Measurements from ENCODE around the gene TBC1D22A. TPM values are rescaled to one million over a fixed set of nuclear protein-coding genes. Genes with fewer than 3 reads are reported as not detected.

The TBC1D22A gene
- total and polyA plus RNA-seq, 2 experiments from 2014 or later: 9.6 to 13.3 TPM

GRCh38 chr22:46828323-46828900 lies 66.0 kb downstream of the TBC1D22A start (continued):
- TF ChIP-seq ZNF114 (CRISPR knock-in tag; IDR thresholded peaks at IDR 0.05) (no peak), NANOG (IDR thresholded peaks at IDR 0.05; ENCODE audit: borderline replicate concordance) (no peak), EZH2 (IDR thresholded peaks at IDR 0.05; ENCODE audit: low read depth, unreplicated experiment) (no peak)
- TF ChIP-seq, protein P1, sequence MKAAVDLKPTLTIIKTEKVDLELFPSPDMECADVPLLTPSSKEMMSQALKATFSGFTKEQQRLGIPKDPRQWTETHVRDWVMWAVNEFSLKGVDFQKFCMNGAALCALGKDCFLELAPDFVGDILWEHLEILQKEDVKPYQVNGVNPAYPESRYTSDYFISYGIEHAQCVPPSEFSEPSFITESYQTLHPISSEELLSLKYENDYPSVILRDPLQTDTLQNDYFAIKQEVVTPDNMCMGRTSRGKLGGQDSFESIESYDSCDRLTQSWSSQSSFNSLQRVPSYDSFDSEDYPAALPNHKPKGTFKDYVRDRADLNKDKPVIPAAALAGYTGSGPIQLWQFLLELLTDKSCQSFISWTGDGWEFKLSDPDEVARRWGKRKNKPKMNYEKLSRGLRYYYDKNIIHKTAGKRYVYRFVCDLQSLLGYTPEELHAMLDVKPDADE (IDR thresholded peaks at IDR 0.05): no peak

- peaks cover 24% of the 10 kb centered on the region for H3K36me3 Mint-ChIP-seq (ENCODE audit: low read depth)
- DNase-seq (ENCODE audit: low spot score) (no peak), ATAC-seq (no peak)
- Histone ChIP-seq H2AFZ (no peak overlapping the region), H3K27me3 (ENCODE audit: insufficient read depth) (no peaks in the 10 kb centered on the region), H3K36me3 (ENCODE audit: insufficient read depth) (no peaks in the 10 kb centered on the region), H4K20me1 (replicated peaks; ENCODE audit: insufficient read depth) (peaks cover 9% of the 10 kb centered on the region), H3K27ac (ENCODE audit: low read depth) (no peak overlapping the region), H3K79me2 (replicated peaks; ENCODE audit: insufficient read depth) (peaks cover 8% of the 10 kb centered on the region), H3K4me3 (no peak overlapping the region), H3K9me2 (ENCODE audit: insufficient read depth) (no peaks in the 10 kb centered on the region), H3K4me2 (no peak overlapping the region), H3K4me1 (ENCODE audit: insufficient read depth) (0 out of 2 replicates have a peak, but pooled peaks cover 5% of the 10 kb centered on the region), H3F3A (replicated peaks; ENCODE audit: low read depth) (no peaks in the 10 kb centered on the region)
- no peak overlapping the region for H3K4me3 Mint-ChIP-seq
- peak overlapping the region; percentile 51; the same call in 1 of the 2 replicates for H3K27ac Mint-ChIP-seq
- H3K27me3 Mint-ChIP-seq (ENCODE audit: insufficient read depth, low read depth, poor library complexity): peaks cover 5% of the 10 kb centered on the region
- peaks cover 5% of the 10 kb centered on the region; the same call in 2 of the 3 replicates for H3K9me3 Mint-ChIP-seq
- H3K4me1 Mint-ChIP-seq: peaks cover 21% of the 10 kb centered on the region
- TF ChIP-seq ZNF114 (CRISPR knock-in tag; IDR thresholded peaks at IDR 0.05) (no peak), EZH2phosphoT487 (IDR thresholded peaks at IDR 0.05; ENCODE audit: unreplicated experiment) (no peak), POLR2AphosphoS5 (IDR thresholded peaks at IDR 0.05; ENCODE audit: low read depth) (no peak), REST (IDR thresholded peaks at IDR 0.05; ENCODE audit: unreplicated experiment) (no peak)
- TF ChIP-seq, protein P1 (IDR thresholded peaks at IDR 0.05): no peak
- TF ChIP-seq, protein P2, sequence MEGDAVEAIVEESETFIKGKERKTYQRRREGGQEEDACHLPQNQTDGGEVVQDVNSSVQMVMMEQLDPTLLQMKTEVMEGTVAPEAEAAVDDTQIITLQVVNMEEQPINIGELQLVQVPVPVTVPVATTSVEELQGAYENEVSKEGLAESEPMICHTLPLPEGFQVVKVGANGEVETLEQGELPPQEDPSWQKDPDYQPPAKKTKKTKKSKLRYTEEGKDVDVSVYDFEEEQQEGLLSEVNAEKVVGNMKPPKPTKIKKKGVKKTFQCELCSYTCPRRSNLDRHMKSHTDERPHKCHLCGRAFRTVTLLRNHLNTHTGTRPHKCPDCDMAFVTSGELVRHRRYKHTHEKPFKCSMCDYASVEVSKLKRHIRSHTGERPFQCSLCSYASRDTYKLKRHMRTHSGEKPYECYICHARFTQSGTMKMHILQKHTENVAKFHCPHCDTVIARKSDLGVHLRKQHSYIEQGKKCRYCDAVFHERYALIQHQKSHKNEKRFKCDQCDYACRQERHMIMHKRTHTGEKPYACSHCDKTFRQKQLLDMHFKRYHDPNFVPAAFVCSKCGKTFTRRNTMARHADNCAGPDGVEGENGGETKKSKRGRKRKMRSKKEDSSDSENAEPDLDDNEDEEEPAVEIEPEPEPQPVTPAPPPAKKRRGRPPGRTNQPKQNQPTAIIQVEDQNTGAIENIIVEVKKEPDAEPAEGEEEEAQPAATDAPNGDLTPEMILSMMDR (conservative IDR thresholded peaks at IDR 0.05; ENCODE audit: low read depth in 2 of 2): no peak
Measured at GRCh38 chr22:46829117-46829891, 66.9 kb downstream of the TBC1D22A start.
